Retinal pigment epithelial cell (primary cell): ENCODE measurements around the gene DENND1B.

Experiments
- DNase-seq: peaks from one replicate; pipeline ENCODE4 v3.0.0-alpha.2; 2010; ENCODE audit warnings: low read depth
- H3K4me3 ChIP-seq: 2 replicates; pipeline ENCODE4 v1.5.1; 2011; ENCODE audit warnings: mild to moderate bottlenecking, low read length, control low read depth, moderate library complexity
- CTCF ChIP-seq: conservative IDR thresholded peaks from 2 replicates; pipeline ENCODE4 v1.5.1; 2011; ENCODE audit warnings: low read depth, low read length, control low read depth, inconsistent platforms

The DENND1B gene

GRCh38 chr1:197807739-197808453 is 32.6 kb upstream of the DENND1B start:
- DNase-seq: no peak
- H3K4me3 ChIP-seq: no peak overlapping the region
- no peak for TF ChIP-seq CTCF

- no peak for DNase-seq
- TF ChIP-seq CTCF: no peak
- H3K4me3 ChIP-seq: no peak overlapping the region
Observed at GRCh38 chr1:197807216-197807615, 31.9 kb upstream of the DENND1B start.

DNA sequence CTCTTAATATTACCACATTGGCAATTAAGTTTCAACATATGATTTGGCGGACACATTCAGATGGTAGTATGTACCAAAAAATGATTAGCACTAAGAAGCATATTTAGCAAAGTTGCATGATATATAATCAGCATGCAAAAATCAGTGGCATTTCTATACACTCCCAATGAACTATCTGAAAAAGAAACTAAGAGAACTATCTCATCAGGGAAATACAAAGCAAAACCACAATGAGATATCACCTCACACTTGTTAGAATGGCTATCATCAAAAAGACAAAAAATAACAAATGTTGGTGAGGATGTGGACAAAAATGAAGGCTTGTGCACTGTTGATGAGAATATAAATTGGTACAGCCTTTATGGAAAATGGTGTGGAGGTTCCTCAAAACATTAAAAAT is 31.4 kb upstream of the DENND1B start:
- no peak overlapping the region for H3K4me3 ChIP-seq
- no peak for TF ChIP-seq CTCF
- DNase-seq: no peak

GRCh38 chr1:197801684-197802083 is 26.4 kb upstream of the DENND1B start:
- DNase-seq: no peak
- H3K4me3 ChIP-seq: no peak overlapping the region
- no peak for TF ChIP-seq CTCF

DNA sequence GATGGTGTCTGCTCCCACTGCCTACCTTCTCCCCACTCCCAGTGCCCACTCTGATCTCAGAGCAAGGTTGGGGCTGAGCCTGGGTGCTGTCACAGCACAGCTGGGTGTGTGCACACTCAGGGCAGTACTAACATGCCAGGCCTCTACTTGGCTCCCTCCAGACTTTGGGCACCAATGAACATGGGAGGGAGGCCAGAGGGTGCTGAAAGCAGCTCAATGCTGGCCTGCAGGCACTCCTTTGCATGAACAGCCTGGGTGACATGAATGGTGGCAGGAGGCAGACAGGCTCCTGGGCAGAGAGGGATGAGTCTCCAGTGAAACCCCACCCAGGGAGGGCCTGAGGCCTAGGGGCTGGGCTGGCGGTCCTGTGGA is 25.8 kb upstream of the DENND1B start:
- H3K4me3 ChIP-seq: no peak overlapping the region
- TF ChIP-seq CTCF: no peak
- no peak for DNase-seq

DNA sequence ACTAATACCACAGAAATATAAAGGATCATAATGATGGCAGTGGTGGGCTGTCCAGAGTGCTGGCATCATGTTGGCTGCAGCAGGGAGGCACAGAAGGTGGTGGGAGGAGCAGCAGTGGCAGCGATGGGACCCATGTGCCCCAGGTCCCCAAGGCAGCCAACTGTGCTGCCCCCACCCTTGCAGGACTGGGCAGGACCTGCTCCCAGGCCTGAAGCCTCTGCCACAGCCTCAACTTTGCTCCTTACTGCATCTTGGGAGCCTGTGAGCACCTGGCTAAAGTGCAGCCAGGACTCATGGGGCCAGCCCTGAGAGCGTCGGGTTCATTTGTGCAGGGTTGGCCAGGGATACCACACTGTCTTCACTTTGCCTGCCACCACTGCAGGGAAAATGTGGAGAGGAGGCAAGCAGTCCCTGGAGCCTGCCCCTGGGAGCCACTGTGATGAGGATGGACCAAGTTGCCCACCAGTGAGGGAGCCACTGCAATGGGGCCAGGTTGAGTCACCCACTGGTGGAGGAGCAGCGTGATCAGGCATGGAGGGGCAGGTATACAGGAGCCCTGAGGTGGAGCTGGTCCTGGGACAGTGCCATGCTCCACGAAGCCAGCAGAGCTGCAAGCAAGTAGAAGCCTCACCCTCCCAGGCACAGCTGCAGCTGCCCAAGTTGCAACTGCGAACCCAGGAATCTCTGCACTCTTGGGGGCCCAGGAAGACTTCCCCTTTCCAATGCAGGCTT is 25.3 kb upstream of the DENND1B start:
- no peak for TF ChIP-seq CTCF
- DNase-seq: no peak
- H3K4me3 ChIP-seq: no peak overlapping the region

- no peak overlapping the region for H3K4me3 ChIP-seq
- no peak for DNase-seq
- TF ChIP-seq CTCF: no peak
Observed at GRCh38 chr1:197799271-197799670, 24.0 kb upstream of the DENND1B start.
